Lower leg skin (tissue), 3 donors: ENCODE results near the gene BNIP3.
"Not testable (repeated sequence)": the region's sequence is repeated elsewhere in the genome, so short reads cannot be mapped to it uniquely, and the experiment has no call there.

ENCODE experiments used
- CTCF ChIP-seq, 3 donors: fragments of 450-650 bp; IDR thresholded peaks; one replicate each; pipeline ENCODE4 v1.5.1; 2016; ENCODE audit warnings: antibody characterized with exemption in 3 of 3, mild to moderate bottlenecking in 3 of 3, moderate library complexity in 2 of 3
- POLR2A ChIP-seq, 2 donors: fragments of 450-650 bp; IDR thresholded peaks; one replicate each; pipeline ENCODE4 v1.6.1; 2016 to 2017; ENCODE audit warnings: antibody characterized with exemption in 2 of 2, mild to moderate bottlenecking in 1 of 2, moderate library complexity in 1 of 2

- not testable (repeated sequence) for TF ChIP-seq CTCF, POLR2A (IDR thresholded peaks at IDR 0.05)
Observed at GRCh38 chr10:131919461-131919860, 62.3 kb downstream of the BNIP3 start.
